Measurements from ENCODE around the gene RTEL1.

- TF ChIP-seq RAD21 (IDR thresholded peaks at IDR 0.05; ENCODE audit: low read length): no peak
- peak; percentile 57; the same call in 1 of the 2 replicates for TF ChIP-seq POLR2AphosphoS5 (IDR thresholded peaks at IDR 0.05; ENCODE audit: low read depth, low read length)
- TF ChIP-seq NRF1 (IDR thresholded peaks at IDR 0.05; ENCODE audit: low read depth, low read length): no peak
- TF ChIP-seq YY1 (IDR thresholded peaks at IDR 0.05; ENCODE audit: low read depth): 0 out of 2 replicates have a peak, but pooled peaks have one; percentile 46
- TF ChIP-seq FOXM1 (IDR thresholded peaks at IDR 0.05; ENCODE audit: low read depth): no peak
- TF ChIP-seq IRF3 (IDR thresholded peaks at IDR 0.05; ENCODE audit: low read depth, low read length): no peak
- no peak for TF ChIP-seq REST (IDR thresholded peaks at IDR 0.05; ENCODE audit: low read depth, low read length)
- TF ChIP-seq CTCF (IDR thresholded peaks at IDR 0.05): no peak
- TF ChIP-seq RCOR1 (IDR thresholded peaks at IDR 0.05; ENCODE audit: low read length): no peak; the same call in 1 of the 2 replicates
- no peak for TF ChIP-seq USF2 (IDR thresholded peaks at IDR 0.05; ENCODE audit: borderline replicate concordance, low read depth, low read length)
- TF ChIP-seq GABPA (IDR thresholded peaks at IDR 0.05; ENCODE audit: low read depth): peak; percentile 99
These were observed at the start of gene RTEL1 for GRCh38 chr20:63657937-63658748.

All from SK-N-SH (cell line).